ENCODE results near the gene TP53RK.

TP53RK gene

DNA sequence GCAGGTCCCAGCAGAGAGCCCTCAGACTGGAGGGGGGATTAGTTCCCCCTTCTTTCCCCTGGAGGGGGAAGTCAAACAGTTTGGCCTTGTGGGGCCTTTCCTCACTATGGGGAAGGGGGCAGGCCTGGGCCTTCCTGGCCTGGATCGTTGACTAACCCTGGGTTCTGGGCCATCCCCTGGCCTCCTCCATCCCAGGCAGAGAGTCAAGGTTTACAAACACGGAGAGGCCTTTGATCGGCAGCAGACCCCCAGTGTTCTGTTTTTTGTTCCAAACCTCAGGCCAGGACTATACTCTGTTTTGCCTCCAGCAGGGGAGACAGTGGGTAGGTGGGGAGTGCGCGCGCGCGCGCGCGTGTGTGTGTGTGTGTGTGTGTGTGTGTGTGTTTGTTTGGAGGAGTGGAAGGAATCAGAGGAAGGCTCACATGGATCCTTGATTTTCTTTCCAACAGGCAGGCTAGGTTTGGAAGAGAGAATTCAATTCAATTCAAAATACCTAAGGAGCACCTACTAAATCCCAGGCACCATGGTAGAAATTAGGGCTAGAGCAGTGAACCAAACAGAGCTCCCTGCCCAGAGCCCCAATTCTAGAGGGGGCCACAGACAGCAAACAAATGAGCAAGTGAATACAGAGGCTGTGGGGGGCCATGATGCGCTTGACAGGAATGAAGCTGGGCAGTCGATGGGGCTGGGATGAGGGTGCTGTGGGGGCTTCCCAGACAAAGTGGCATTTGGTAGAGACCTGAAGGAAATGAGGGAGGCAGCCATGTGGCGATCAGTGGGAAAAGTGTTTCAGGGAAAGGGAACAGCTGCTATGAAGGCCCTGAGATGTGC is 14.8 kb downstream of the TP53RK start:
- H3K4me3 ChIP-seq (ENCODE audit: low read depth, low read length), result no peak overlapping the region
- TF ChIP-seq, protein P1, sequence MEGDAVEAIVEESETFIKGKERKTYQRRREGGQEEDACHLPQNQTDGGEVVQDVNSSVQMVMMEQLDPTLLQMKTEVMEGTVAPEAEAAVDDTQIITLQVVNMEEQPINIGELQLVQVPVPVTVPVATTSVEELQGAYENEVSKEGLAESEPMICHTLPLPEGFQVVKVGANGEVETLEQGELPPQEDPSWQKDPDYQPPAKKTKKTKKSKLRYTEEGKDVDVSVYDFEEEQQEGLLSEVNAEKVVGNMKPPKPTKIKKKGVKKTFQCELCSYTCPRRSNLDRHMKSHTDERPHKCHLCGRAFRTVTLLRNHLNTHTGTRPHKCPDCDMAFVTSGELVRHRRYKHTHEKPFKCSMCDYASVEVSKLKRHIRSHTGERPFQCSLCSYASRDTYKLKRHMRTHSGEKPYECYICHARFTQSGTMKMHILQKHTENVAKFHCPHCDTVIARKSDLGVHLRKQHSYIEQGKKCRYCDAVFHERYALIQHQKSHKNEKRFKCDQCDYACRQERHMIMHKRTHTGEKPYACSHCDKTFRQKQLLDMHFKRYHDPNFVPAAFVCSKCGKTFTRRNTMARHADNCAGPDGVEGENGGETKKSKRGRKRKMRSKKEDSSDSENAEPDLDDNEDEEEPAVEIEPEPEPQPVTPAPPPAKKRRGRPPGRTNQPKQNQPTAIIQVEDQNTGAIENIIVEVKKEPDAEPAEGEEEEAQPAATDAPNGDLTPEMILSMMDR (IDR thresholded peaks at IDR 0.05; ENCODE audit: low read depth, low read length), result no peak

DNA sequence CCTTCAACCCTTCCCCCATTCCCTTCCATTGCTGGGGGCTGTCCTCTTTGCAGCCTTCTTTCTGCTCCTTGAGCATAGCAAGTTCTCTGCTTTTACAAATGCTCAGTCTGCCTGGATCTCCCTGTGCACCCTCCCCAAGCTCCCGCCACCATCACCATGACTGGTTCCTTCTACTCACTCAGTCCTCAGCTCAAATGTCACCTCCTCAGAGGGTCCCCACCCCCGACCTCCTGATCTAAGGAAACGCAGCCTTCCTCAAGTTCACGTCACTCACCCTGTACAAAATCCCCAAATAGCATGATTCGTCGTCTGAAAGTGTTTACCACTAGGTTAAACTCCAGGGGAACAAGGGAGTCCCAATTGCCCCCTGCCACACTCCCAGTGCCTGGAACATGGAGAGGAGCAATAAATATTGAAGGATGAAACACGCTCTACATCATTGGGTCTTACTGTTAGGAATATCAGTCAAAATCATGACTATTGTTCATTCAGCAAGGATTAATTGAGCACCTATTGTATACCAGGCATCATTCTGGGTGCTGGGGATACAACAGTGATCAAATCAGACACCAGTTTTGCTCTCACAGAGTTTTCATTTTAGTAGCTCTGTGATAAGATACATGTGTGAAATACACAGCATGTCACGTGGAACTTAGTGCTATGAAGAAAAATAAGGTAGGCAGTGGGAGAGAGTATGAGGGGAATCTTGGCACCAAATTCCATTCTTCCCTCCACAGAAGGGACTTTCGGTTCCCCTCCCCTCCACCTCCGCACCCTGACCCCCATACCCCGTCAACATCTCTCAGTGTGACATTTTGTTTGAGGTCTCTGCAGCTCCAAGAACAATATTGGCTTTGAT is 15.6 kb downstream of the TP53RK start:
- H3K4me3 ChIP-seq (ENCODE audit: low read depth, low read length), result no peak overlapping the region
- TF ChIP-seq, protein P1 (IDR thresholded peaks at IDR 0.05; ENCODE audit: low read depth, low read length), result no peak

DNA sequence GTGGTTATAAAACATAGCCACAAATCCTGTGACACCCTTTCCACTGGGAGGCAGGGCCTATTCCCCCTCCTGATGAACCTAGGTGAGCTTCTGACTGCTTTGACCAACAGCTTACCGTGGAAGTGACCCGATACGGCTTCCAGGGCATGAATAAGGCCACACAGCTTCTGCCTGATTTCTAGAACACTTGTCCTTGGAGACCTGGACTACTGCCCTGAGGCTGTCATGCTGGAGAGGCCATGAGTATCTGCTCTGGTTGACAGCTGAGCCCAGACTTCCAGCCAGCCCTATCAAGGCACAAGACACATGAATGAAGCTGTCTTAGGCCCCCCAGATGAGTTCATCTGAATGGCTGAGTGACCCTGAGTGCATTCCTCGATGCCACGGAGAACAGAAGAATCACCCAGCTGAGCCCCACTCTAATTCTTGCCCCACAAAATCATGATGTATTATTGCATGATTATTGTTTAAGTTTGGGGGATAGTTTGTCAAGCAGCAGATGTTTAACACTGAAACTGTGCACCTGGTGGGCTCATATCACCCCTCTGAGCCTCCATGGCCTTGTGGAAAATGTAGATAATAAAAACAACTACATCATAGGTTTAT is 16.6 kb downstream of the TP53RK start:
- H3K4me3 ChIP-seq (ENCODE audit: low read depth, low read length), result no peak overlapping the region
- TF ChIP-seq, protein P1 (IDR thresholded peaks at IDR 0.05; ENCODE audit: low read depth, low read length), result no peak

DNA sequence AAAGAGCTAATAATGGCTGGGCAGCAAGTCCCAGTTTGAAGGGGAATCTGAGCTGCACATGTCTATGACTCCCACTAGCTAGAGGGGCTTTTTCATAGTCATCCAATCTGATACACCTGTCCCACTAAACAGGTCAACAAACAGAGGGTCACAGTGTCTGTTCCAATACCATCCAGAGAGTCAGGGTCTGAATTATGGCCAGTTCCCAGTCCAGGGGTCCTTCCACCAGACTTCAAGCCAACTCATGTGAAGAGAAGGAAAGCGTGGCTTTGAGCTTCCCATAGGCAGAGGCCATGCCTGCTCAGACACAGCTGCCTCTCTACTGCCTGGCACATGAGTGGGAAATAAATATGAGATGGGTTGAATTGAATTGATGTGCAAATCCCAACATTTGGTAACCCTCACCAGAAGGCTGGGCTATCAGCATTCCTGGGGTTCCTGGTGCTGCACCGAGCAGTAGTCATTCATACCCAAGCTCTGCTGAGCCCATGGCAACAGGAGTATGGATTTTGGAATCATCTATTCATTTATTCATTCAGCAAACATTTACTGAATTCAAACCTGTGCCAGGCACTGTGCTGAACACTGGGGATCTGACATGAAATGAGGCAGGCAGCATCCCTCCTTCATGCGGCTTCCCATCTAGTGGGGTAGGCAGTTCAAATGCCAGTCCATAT is 17.2 kb downstream of the TP53RK start:
- TF ChIP-seq, protein P1 (IDR thresholded peaks at IDR 0.05; ENCODE audit: low read depth, low read length), result no peak
- H3K4me3 ChIP-seq (ENCODE audit: low read depth, low read length), result no peak overlapping the region

DNA sequence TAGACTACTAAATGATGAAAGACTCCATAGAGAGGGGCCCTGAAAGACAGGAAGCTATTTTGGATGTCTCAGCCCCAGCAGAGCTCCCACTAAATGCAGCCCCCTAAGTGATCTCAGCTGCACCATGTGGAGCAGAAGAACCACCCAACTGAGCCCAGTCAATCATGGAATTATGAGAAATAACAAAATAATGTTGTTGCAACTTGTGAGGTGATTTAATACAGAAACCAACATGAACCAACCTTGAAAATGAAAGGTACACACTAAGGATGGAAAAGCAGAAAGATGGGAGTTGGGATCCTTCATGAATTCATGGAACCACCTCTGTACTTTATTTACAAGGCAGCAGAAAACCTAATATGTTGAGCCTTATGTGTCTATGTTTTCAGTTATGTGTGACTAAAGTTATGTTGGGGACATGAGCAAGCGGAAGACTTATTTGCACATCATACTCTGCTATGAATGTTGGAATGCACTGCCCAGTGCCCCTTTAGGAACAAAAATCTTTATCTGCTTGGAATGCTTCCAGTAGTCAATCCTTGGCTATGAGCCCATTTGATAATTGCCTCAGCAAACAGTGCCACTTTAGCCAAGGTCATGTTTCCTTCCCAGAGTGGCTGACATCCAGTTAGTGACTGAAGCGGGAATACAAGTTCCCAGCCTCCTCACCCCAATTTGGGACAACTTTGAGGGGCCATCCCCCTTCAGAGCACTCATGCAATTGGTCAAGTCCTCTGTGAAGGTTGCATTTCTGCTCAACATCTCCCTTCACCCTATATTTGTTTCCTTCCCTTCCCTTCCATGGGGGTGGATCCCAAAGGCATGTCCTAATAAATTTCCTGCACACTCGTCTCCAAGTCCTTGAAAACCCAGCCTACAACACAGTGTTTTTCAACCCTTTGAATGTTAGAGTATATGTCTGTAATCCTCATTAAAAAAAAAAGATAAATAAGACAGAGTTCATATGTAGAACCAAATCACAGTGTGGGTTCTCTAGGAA is 18.4 kb downstream of the TP53RK start:
- TF ChIP-seq, protein P1 (IDR thresholded peaks at IDR 0.05; ENCODE audit: low read depth, low read length), result no peak
- H3K4me3 ChIP-seq (ENCODE audit: low read depth, low read length), result no peak overlapping the region

DNA sequence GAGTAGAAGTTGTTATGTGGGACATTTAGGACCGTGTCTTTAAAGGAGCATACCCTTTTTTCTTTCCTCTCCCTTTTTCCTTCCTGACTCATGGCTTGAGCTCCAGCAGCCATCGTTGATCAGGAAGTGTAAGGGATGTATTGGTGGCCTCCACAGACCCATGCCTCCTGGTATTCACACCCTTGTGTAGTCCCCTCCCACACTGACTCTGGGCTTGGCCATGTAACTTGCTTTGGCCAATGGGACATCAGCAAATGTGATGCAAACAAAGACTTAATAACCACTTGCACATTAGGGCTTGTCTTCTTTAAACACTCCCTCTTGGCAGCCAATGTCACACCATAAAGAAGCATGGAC is 19.0 kb downstream of the TP53RK start:
- H3K4me3 ChIP-seq (ENCODE audit: low read depth, low read length), result no peak overlapping the region
- TF ChIP-seq, protein P1 (IDR thresholded peaks at IDR 0.05; ENCODE audit: low read depth, low read length), result no peak
